Fibroblast of pulmonary artery (primary cell): ENCODE results near the gene C1QTNF3.
"Not testable (repeated sequence)": the region's sequence is repeated elsewhere in the genome, so short reads cannot be mapped to it uniquely, and the experiment has no call there.

ENCODE experiments used
- DNase-seq: peaks from one replicate; pipeline ENCODE4 v3.0.0-alpha.2; 2010; ENCODE audit warnings: low read depth
- H3K4me3 ChIP-seq: replicated peaks from 2 replicates; pipeline ENCODE4 v1.5.1; 2011; ENCODE audit warnings: low read depth, mild to moderate bottlenecking, control low read depth, low read length, moderate library complexity
- CTCF ChIP-seq: IDR thresholded peaks from 2 replicates; pipeline ENCODE4 v1.5.1; 2011; ENCODE audit warnings: mild to moderate bottlenecking, control low read depth, low read length, inconsistent platforms; ENCODE audit errors: missing control alignments

The C1QTNF3 gene

GRCh38 chr5:34038838-34039237 lies 4.2 kb downstream of the C1QTNF3 start:
- no peak overlapping the region for H3K4me3 ChIP-seq
- no peak for TF ChIP-seq CTCF

GRCh38 chr5:34038390-34038789 lies 4.6 kb downstream of the C1QTNF3 start:
- TF ChIP-seq CTCF: no peak
- DNase-seq: no peak
- H3K4me3 ChIP-seq: no peak overlapping the region

More at GRCh38 chr5:34038838-34039237, 4.2 kb downstream of the C1QTNF3 start:
- DNase-seq: no peak

GRCh38 chr5:34037726-34038125 lies 5.3 kb downstream of the C1QTNF3 start:
- H3K4me3 ChIP-seq: no peak overlapping the region
- DNase-seq: no peak
- no peak for TF ChIP-seq CTCF

- DNase-seq: no peak
- no peak for TF ChIP-seq CTCF
- H3K4me3 ChIP-seq: no peak overlapping the region
These were observed 7.3 kb downstream of the C1QTNF3 start for GRCh38 chr5:34035756-34036155.

GRCh38 chr5:34034534-34035327 lies 8.3 kb downstream of the C1QTNF3 start:
- H3K4me3 ChIP-seq: no peak overlapping the region
- no peak for TF ChIP-seq CTCF
- no peak for DNase-seq

- TF ChIP-seq CTCF: no peak
- DNase-seq: no peak
- H3K4me3 ChIP-seq: no peak overlapping the region
These were observed 11.0 kb downstream of the C1QTNF3 start for GRCh38 chr5:34031966-34032365.

- TF ChIP-seq CTCF: no peak
- no peak overlapping the region for H3K4me3 ChIP-seq
- DNase-seq: no peak
These were observed 11.9 kb downstream of the C1QTNF3 start for GRCh38 chr5:34031117-34031516.

GRCh38 chr5:34030585-34030984 lies 12.4 kb downstream of the C1QTNF3 start:
- not testable (repeated sequence) for DNase-seq

More at GRCh38 chr5:34030585-34030984, 12.4 kb downstream of the C1QTNF3 start:
- H3K4me3 ChIP-seq: not testable (repeated sequence)
